ENCODE results near the gene WASF2.

- TF ChIP-seq EZH2 (IDR thresholded peaks at IDR 0.05; ENCODE audit: low read depth): no peak
- TF ChIP-seq, protein P1, sequence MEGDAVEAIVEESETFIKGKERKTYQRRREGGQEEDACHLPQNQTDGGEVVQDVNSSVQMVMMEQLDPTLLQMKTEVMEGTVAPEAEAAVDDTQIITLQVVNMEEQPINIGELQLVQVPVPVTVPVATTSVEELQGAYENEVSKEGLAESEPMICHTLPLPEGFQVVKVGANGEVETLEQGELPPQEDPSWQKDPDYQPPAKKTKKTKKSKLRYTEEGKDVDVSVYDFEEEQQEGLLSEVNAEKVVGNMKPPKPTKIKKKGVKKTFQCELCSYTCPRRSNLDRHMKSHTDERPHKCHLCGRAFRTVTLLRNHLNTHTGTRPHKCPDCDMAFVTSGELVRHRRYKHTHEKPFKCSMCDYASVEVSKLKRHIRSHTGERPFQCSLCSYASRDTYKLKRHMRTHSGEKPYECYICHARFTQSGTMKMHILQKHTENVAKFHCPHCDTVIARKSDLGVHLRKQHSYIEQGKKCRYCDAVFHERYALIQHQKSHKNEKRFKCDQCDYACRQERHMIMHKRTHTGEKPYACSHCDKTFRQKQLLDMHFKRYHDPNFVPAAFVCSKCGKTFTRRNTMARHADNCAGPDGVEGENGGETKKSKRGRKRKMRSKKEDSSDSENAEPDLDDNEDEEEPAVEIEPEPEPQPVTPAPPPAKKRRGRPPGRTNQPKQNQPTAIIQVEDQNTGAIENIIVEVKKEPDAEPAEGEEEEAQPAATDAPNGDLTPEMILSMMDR (conservative IDR thresholded peaks at IDR 0.05): no peak
These were observed 29.6 kb upstream of the WASF2 start for GRCh38 chr1:27519331-27520258.

Data from PC-9 (cell line).